GM21529 (cell line): Measurements from ENCODE around the gene B4GALT6.
A peak's percentile ranks its signal among the peaks of the same experiment; 100 is the strongest.

Experiments used
- ATAC-seq: cut with Tn5 transposase; IDR thresholded peaks from one replicate; pipeline ENCODE4 v1.9.1; 2021; ENCODE audit not compliant: unreplicated experiment

Gene B4GALT6

GRCh38 chr18:31688606-31689005 is 4.2 kb upstream of the B4GALT6 start:
- no peak for ATAC-seq

- ATAC-seq: no peak
Observed at GRCh38 chr18:31686986-31687928, 2.9 kb upstream of the B4GALT6 start.

- ATAC-seq: no peak
Observed at GRCh38 chr18:31686572-31686971, 2.2 kb upstream of the B4GALT6 start.

GRCh38 chr18:31685097-31686082 is 1.0 kb upstream of the B4GALT6 start:
- ATAC-seq: peak; percentile 75

GRCh38 chr18:31683968-31684278 is 458 bp downstream of the B4GALT6 start:
- ATAC-seq: no peak

- ATAC-seq: no peak
Observed at GRCh38 chr18:31683106-31683505, 1.3 kb downstream of the B4GALT6 start.

- no peak for ATAC-seq
Observed at GRCh38 chr18:31680831-31681568, 3.4 kb downstream of the B4GALT6 start.

- no peak for ATAC-seq
Observed at GRCh38 chr18:31680433-31680811, 4.0 kb downstream of the B4GALT6 start.

GRCh38 chr18:31679791-31680432 is 4.5 kb downstream of the B4GALT6 start:
- ATAC-seq: no peak

- no peak for ATAC-seq
Observed at GRCh38 chr18:31679133-31679742, 5.1 kb downstream of the B4GALT6 start.

GRCh38 chr18:31678425-31678824 is 6.0 kb downstream of the B4GALT6 start:
- ATAC-seq: no peak

- no peak for ATAC-seq
Observed at GRCh38 chr18:31677592-31677991, 6.8 kb downstream of the B4GALT6 start.

GRCh38 chr18:31675404-31675803 is 9.0 kb downstream of the B4GALT6 start:
- no peak for ATAC-seq

GRCh38 chr18:31672628-31673135 is 11.7 kb downstream of the B4GALT6 start:
- no peak for ATAC-seq

- ATAC-seq: no peak
Observed at GRCh38 chr18:31671951-31672350, 12.4 kb downstream of the B4GALT6 start.

GRCh38 chr18:31669541-31669940 is 14.8 kb downstream of the B4GALT6 start:
- no peak for ATAC-seq

GRCh38 chr18:31667185-31667584 is 17.2 kb downstream of the B4GALT6 start:
- ATAC-seq: no peak

GRCh38 chr18:31666055-31666454 is 18.3 kb downstream of the B4GALT6 start:
- ATAC-seq: no peak

GRCh38 chr18:31664101-31664500 is 20.3 kb downstream of the B4GALT6 start:
- no peak for ATAC-seq

GRCh38 chr18:31661965-31662364 is 22.4 kb downstream of the B4GALT6 start:
- ATAC-seq: no peak
